Stimulated activated memory B cell treated with anti-CD40 and anti-IgM and Interleukin-4, amounts not matched to agents 10 μg/mL and 1 μg/mL and 100 μg/mL, for 72 hours (primary cell): ENCODE measurements around the gene ZNF132.
A peak's percentile ranks its signal among the peaks of the same experiment; 100 is the strongest.

Experiments
- ATAC-seq: fragments of 150-1000 bp; cut with Tn5 transposase; 2 replicates; pipeline ENCODE4 v1.10.0; 2021
- H3K27ac Mint-ChIP-seq: one replicate; pipeline ENCODE4 v1.8.0; 2022; ENCODE audit warnings: mild to moderate bottlenecking, mixed read lengths
- H3K27me3 Mint-ChIP-seq: one replicate; pipeline ENCODE4 v1.8.0; 2022; ENCODE audit warnings: mixed read lengths
- H3K36me3 Mint-ChIP-seq: one replicate; pipeline ENCODE4 v1.8.0; 2022; ENCODE audit warnings: mixed read lengths
- H3K4me1 Mint-ChIP-seq: one replicate; pipeline ENCODE4 v1.8.0; 2022; ENCODE audit warnings: mixed read lengths
- H3K4me3 Mint-ChIP-seq: one replicate; pipeline ENCODE4 v1.8.0; 2022; ENCODE audit warnings: mild to moderate bottlenecking, moderate library complexity, mixed read lengths
- H3K9me3 Mint-ChIP-seq: one replicate; pipeline ENCODE4 v1.8.0; 2022; ENCODE audit warnings: mixed read lengths

Gene ZNF132

DNA sequence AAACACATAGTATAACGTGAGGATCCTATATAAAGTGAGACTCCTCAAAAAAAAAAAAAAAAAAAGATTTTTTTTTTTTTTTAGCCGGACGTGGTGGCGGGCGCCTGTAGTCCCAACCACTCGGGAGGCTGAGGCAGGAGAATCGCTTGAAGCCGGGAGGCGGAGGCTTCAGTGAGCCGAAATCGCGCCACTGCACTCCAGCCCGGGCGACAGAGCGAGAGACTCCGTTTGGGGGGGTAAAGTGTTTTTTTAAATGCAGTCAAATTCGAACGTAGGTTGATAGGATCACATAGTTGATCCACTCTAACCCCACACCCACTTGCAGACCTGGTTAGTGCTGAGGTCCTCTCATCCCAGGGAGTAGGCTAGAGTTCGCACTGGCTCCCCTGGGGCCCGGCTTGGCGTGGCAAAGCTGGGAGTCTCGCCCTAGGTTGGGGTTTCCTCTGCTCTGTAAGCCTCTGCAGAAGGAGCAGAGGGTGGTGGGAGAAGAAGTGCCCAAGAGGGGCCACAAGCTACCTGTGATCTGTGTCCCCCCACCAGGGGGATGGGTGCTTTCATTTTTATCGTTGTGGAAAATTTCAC, 38.0 kb downstream of the ZNF132 start:
- no peak for ATAC-seq
- Mint-ChIP-seq H3K27ac (peak overlapping the region; percentile 78), H3K4me1 (peaks cover 26% of the 10 kb centered on the region), H3K27me3 (peaks cover 15% of the 10 kb centered on the region), H3K9me3 (no peaks in the 10 kb centered on the region), H3K36me3 (no peaks in the 10 kb centered on the region), H3K4me3 (peak overlapping the region; percentile 92)

DNA sequence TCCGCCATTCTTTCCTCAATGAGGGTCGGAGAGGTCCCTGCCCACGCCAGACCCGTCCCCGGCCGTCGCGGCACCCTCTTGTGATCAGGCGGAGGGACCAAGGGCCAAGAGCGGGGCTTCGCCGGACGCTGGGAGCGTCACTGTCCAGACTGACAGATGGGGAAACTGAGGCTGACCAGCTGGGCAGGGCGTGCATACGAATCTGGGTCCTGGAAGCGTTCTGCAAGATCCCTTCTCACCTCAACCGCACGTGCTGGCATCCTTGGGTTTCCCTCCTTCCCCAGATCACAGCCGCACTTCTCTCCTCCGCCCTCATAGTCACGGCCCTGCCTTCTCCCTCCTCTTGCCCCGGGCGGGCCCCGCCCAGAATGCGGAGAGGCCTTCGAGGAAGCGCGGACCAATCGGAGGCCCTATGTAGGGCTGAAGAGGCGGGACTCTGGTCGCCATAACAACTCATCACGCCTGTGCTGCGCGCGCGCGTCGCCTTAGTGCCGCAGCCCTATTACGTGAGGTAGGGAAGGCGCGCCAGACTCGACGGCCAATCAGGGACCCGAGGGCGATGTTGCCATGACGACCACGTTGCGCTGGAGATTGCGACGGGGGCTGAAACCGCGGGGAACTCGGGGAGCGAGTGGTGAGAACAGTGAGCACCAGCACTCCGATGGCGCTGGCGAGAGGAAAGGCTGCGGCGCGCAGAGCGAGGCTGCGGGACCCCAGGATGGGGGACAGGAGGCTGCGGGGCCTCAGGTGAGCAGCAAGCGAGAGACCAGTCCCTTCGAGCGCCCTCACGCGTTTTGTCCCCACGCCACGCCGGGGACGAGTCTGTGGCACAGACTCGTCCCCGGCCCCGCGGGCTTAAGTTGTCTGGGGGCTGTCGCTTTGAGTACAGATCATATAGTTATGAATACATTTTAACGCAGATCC, 38.8 kb downstream of the ZNF132 start:
- Mint-ChIP-seq H3K4me1 (peaks cover 19% of the 10 kb centered on the region), H3K27ac (peak overlapping the region; percentile 78), H3K4me3 (peak overlapping the region; percentile 92), H3K9me3 (no peaks in the 10 kb centered on the region), H3K27me3 (peaks cover 22% of the 10 kb centered on the region), H3K36me3 (no peaks in the 10 kb centered on the region)
- ATAC-seq = peak; percentile 99

DNA sequence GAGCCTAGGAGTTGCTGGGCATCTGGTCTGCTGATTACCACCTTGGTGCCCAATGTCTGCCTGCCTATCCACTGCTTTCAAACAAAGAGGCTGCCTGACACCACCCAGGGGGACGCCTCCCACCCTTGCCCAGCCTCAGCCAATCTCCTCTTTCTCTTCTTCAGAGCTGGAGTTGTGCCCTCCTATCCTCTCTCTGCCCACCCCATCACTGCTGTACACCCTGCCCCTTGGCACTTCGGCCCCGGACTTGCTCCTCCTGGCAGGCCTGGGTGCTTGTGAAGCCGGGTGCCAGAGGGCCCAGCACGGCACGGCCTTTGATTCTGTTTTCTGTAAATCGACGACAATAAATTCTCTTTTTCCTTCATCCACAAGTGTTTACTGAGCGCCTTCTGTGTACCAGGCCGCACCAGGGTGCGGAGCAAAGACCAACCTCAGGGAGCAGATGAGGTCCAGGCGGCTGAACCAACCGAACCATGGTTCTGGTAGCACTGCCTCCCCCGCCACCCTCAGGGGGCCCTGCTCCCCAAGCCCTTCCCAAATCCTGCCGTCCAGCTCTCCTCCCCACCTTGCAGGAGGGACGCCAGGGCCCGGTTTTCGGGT, 39.5 kb downstream of the ZNF132 start:
- H3K27ac Mint-ChIP-seq = peak overlapping the region; percentile 78
- peak overlapping the region; percentile 92 for H3K4me3 Mint-ChIP-seq
- H3K36me3 Mint-ChIP-seq = peaks cover 7% of the 10 kb centered on the region
- H3K9me3 Mint-ChIP-seq = no peaks in the 10 kb centered on the region
- H3K27me3 Mint-ChIP-seq = peaks cover 29% of the 10 kb centered on the region
- no peak for ATAC-seq
- H3K4me1 Mint-ChIP-seq = peaks cover 21% of the 10 kb centered on the region

DNA sequence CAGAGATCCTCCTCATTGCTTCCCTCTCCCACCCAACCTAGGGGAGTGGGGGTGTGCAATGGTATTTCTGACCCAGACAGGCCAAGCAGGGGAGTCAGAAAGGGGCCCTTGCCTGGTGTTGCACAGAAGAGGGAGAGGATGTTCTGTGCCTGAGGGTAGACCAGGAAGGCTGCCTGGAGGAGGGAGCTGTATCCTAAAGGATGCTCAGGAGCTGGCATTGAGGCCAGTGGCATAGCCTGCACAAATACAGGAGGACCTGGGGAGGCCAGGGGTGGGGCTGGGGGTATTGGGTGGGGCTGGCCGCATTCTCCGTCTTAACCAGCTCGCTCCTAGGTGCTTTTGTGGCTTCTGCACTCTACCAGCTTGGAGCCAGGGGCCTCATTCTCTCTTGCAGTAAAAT, 40.0 kb downstream of the ZNF132 start:
- peaks cover 21% of the 10 kb centered on the region for H3K4me1 Mint-ChIP-seq
- H3K27me3 Mint-ChIP-seq = peaks cover 31% of the 10 kb centered on the region
- ATAC-seq = no peak
- H3K36me3 Mint-ChIP-seq = peaks cover 9% of the 10 kb centered on the region
- no peak overlapping the region for H3K27ac Mint-ChIP-seq
- H3K4me3 Mint-ChIP-seq = no peak overlapping the region
- H3K9me3 Mint-ChIP-seq = no peaks in the 10 kb centered on the region

DNA sequence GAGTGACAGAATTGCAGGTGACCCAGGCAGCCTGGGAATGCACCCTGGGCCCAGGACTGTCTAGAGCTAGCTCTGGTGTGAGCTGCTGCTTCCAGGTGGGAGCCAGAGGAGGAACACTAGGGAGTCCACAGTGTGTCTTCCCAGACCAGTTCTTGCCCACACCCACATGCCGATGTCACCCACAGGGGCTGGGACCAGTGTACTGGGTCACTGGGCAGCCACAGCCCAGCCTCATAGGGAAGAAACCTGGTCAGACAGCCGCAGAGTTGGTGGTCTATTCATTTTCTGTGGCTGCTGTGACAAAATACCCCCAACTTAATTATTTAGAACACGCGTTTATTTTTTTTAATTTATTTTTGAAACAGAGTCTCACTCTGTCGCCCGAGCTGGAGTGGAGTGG, 41.4 kb downstream of the ZNF132 start:
- peaks cover 31% of the 10 kb centered on the region for H3K27me3 Mint-ChIP-seq
- H3K9me3 Mint-ChIP-seq = no peaks in the 10 kb centered on the region
- ATAC-seq = no peak
- no peak overlapping the region for H3K27ac Mint-ChIP-seq
- no peak overlapping the region for H3K4me3 Mint-ChIP-seq
- peaks cover 23% of the 10 kb centered on the region for H3K36me3 Mint-ChIP-seq
- peaks cover 27% of the 10 kb centered on the region for H3K4me1 Mint-ChIP-seq

DNA sequence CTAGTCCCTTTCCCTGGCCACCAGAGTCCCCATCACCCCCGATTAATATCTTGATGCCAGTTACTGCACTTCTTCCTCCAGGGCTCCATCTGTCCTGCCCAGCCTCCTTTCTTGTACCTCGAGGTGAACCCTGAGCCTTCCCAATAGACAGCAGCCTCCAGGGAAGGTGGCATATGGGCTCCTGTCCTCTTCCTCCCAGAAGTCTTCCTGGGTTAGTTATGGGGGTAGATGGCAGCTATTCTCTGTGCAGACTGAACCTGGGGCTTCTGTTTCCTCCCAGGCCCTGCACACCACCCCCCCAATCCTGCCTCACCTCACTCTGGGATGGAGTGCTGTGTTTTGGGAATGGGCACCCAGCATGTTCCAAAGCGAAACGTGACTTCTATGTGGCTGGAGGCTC, 41.9 kb downstream of the ZNF132 start:
- Mint-ChIP-seq H3K4me1 (peaks cover 27% of the 10 kb centered on the region), H3K27me3 (peaks cover 31% of the 10 kb centered on the region), H3K9me3 (no peaks in the 10 kb centered on the region), H3K4me3 (no peak overlapping the region), H3K27ac (no peak overlapping the region), H3K36me3 (peaks cover 28% of the 10 kb centered on the region)
- no peak for ATAC-seq

DNA sequence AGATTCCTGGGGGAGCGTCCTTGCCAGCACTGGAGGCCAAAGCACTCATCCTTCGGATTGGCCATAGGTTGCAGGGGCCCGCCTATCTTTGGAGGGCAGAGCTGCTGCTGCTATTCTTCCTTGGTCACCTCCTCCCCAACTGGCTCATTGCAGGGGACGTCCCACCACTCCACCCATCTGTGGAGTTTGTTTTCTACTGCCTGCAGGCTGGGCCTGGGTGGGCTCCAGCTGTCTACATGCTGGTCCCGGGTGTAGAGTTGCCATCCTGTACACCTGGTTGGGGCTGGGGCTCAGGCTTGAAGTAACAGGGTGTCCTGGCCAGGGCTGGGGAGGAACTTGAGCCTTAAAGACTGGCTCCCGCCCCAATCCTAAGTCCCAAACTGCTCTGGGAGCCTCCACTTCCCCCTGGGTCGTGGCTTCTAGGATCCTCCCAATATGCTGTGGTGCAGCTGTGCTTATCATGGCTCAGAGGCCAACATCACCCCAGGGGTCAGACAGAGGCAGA, 42.4 kb downstream of the ZNF132 start:
- no peak overlapping the region for H3K27ac Mint-ChIP-seq
- ATAC-seq = no peak
- peaks cover 27% of the 10 kb centered on the region for H3K4me1 Mint-ChIP-seq
- no peak overlapping the region for H3K4me3 Mint-ChIP-seq
- peaks cover 33% of the 10 kb centered on the region for H3K36me3 Mint-ChIP-seq
- no peaks in the 10 kb centered on the region for H3K9me3 Mint-ChIP-seq
- peaks cover 31% of the 10 kb centered on the region for H3K27me3 Mint-ChIP-seq

DNA sequence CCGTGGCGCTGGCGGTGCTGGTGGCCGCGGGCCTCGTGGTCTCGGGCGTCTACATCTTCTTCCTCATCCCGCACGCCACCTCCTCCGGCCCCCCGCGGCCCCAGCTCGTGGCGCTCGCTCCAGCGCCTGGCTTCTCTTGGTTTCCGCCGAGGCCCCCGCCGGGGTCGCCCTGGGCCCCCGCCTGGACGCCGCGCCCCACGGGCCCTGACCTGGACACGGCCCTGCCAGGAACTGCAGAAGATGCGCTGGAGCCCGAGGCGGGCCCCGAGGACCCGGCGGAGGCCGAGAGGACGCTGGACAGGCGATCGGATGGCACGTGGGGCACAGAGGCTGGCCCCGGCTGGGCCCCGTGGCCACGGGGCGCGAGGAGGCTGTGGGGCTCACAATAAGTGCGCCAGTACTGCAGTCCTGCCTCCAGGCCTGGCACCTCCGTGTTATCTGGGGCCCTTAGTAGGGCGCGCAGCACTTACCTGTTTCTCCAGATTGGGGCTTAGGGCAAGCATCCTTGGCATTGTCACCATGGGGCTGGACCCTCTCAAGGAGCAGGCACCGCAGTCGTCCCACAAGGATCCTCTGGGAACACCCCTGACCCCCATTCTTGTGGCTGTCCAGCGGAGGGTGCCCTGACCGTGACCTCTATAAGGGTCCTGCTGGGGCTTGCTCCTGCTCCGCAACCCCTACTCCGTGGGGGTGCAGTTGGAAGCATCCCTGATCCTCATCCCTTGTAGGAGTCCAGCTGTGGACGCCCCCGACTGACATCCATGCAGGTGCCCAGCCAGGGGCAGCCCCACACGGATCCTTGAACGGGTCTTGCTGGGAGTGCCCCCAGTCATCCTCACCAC, 43.0 kb downstream of the ZNF132 start:
- Mint-ChIP-seq H3K27ac (no peak overlapping the region), H3K27me3 (peaks cover 31% of the 10 kb centered on the region), H3K36me3 (peaks cover 37% of the 10 kb centered on the region), H3K4me3 (no peak overlapping the region), H3K4me1 (peaks cover 27% of the 10 kb centered on the region), H3K9me3 (no peaks in the 10 kb centered on the region)
- no peak for ATAC-seq

DNA sequence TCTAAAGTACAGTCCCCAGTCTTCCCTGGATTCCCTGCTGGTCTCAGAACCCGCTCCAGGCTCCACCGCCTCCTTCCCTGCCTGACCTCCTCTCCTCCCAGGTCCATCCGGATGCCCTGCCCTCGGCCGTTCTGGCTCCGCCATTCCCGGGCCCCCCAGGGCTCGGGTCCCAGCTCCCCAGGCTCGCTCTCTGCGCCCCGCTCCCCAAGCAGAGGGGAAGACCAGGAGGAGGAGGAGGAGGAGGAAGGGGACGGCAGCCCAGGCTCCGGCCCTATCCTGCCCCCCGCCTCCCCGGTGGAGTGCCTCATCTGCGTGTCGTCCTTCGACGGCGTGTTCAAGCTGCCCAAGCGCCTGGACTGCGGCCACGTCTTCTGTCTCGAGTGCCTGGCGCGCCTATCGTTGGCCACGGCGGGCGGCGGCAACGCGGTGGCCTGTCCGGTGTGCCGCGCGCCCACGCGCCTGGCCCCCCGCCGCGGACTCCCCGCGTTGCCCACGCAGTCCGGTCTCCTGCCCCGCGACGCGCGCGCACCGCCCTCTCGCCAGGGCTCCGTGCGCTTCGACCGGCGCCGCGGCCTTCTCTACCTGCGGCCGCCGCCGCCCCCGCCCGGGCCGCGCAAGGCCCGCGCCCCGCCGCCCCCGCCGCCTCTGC, 43.9 kb downstream of the ZNF132 start:
- no peak for ATAC-seq

DNA sequence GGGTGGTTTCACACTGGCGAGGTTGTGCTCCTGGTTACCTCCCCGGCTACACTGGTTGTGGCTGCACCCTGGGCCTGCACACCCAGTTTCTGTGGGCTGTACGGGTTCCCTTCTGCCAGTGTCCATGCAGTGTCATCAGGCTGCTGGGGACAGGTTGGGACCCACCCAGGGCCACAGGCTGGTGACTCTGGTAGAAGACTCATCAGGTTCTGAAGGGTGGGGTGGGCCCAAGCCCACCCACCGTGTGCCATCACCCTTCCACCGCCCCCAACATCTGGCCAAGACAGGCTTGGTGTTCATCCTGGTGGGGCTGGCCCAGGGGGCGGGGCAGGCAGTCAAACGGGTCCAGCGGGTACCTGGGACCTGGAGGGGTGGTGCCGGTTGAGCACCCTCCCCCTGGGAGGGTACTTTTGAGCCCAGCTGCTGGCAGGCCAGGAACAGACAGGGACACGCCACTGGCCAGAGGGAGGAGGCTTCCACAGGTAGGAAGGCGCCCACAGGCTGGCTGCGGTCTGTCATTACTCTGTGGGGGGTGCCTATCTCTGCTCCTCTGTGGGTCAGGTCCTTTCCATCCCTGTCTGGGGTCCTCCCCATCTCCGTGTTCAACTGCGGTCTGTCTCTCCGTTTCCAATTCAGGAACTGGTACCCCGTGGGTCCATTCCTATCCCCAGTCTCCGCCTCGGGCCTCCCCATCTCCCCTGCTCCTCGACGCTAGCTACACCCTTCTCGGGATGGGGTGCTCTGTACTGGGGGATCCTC, 44.6 kb downstream of the ZNF132 start, which contains the start of gene RNF225:
RNF225 (plus strand) TSS at position 437 of the 759 bp plus-strand sequence. CDS start 434 bp downstream, outside the sequence.
- Mint-ChIP-seq H3K9me3 (no peaks in the 10 kb centered on the region), H3K36me3 (peaks cover 45% of the 10 kb centered on the region), H3K4me1 (peaks cover 20% of the 10 kb centered on the region), H3K27me3 (peaks cover 31% of the 10 kb centered on the region), H3K27ac (no peak within 1 kb of the TSS), H3K4me3 (no peak within 1 kb of the TSS)
- peak; percentile 40 for ATAC-seq

More for the DNA sequence above, 43.9 kb downstream of the ZNF132 start:
- no peak overlapping the region for H3K4me3 Mint-ChIP-seq
- H3K27me3 Mint-ChIP-seq = peaks cover 31% of the 10 kb centered on the region
- peaks cover 39% of the 10 kb centered on the region for H3K36me3 Mint-ChIP-seq
- peaks cover 22% of the 10 kb centered on the region for H3K4me1 Mint-ChIP-seq
- no peaks in the 10 kb centered on the region for H3K9me3 Mint-ChIP-seq
- no peak overlapping the region for H3K27ac Mint-ChIP-seq

DNA sequence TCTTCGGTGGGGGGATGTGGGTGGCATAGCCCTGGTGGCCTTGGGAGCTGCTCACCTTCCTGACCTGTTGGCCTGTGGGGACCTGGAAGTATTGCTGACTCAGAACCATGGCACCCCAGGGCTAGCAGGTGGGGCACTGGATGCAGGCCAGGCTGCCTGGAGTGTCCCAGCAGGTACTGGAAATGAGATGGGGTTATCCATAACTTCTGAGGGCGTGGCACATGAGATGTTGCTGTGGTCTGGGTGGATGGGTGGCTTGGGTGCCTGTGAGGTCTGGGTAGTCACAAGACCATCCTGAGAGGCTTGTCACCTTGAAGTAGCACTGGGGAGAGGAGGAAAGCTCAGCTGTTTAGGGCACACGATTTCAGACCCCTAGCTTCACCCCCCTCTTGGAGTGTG, 45.1 kb downstream of the ZNF132 start:
- no peak for ATAC-seq
- peaks cover 31% of the 10 kb centered on the region for H3K27me3 Mint-ChIP-seq

DNA sequence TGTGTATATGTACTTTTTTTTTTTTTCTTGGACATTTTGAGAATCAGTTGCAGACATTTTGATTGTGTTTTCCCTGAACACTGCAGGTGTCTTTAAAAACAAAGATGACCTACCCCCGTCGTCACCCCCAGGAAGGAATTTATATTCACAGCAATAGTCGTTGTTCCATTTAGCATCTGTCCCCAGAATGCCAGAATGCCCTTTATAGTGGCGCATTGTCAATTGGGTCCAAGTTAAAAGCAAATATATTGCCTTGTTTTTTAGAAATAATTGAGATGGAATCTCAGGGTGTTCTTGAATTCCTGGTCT, 46.3 kb downstream of the ZNF132 start:
- Mint-ChIP-seq H3K27ac (no peak overlapping the region), H3K4me3 (no peak overlapping the region), H3K27me3 (peaks cover 31% of the 10 kb centered on the region), H3K9me3 (no peaks in the 10 kb centered on the region), H3K36me3 (peaks cover 53% of the 10 kb centered on the region), H3K4me1 (peaks cover 26% of the 10 kb centered on the region)
- ATAC-seq = no peak

More for the DNA sequence above, 45.1 kb downstream of the ZNF132 start:
- Mint-ChIP-seq H3K9me3 (no peaks in the 10 kb centered on the region), H3K36me3 (peaks cover 45% of the 10 kb centered on the region), H3K4me3 (no peak overlapping the region), H3K27ac (no peak overlapping the region), H3K4me1 (peaks cover 18% of the 10 kb centered on the region)

DNA sequence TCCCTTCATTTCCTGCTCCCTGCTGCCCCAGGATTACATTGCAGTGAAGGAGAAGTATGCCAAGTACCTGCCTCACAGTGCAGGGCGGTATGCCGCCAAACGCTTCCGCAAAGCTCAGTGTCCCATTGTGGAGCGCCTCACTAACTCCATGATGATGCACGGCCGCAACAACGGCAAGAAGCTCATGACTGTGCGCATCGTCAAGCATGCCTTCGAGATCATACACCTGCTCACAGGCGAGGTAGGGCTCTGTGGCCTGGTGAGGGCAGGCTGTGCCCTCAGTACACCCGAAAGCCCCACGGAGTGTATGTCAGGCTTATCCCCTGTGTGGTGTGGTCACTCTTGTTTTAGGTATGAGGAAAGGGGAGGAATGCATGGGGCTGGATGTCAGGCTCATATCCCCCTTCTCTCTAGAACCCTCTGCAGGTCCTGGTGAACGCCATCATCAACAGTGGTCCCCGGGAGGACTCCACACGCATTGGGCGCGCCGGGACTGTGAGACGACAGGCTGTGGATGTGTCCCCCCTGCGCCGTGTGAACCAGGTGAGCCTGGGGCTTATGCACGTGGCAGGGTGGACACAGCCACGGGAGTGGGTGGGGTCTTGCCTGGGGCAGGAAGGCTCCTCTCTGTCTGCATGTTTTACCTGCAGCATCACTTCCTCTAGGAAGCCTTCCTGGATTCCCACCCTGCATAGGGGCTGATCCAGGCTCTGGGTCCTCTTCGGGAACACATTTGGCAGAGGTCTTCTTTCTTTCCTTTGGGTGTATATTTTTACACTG, 46.8 kb downstream of the ZNF132 start:
- peaks cover 27% of the 10 kb centered on the region for H3K27me3 Mint-ChIP-seq
- no peak overlapping the region for H3K27ac Mint-ChIP-seq
- H3K9me3 Mint-ChIP-seq = no peaks in the 10 kb centered on the region
- peaks cover 58% of the 10 kb centered on the region for H3K36me3 Mint-ChIP-seq
- peaks cover 31% of the 10 kb centered on the region for H3K4me1 Mint-ChIP-seq
- no peak for ATAC-seq
- no peak overlapping the region for H3K4me3 Mint-ChIP-seq
